SK-N-SH (cell line): ENCODE data around the gene INHBB. TPM values are rescaled to one million over a fixed set of nuclear protein-coding genes. Genes with fewer than 3 reads are reported as not detected.

Experiments
- CTCF ChIA-PET: fragments of 300-600, 350-600 bp; formaldehyde crosslinking; extraction: SDS; loops from one replicate; lab custom pipeline; 2021; lab: Yijun Ruan, JAX
- POLR2A ChIA-PET: fragments of 350-600 bp; sonication (Branson Sonifier 250); formaldehyde crosslinking; extraction: SDS; loops from one replicate; lab custom pipeline; 2020; ENCODE audit warnings: antibody characterized with exemption, inconsistent platforms; lab: Yijun Ruan, JAX
- DNase-seq: peaks from one replicate; pipeline ENCODE4 v3.0.0; 2012
- H2AFZ ChIP-seq: fragments of 200-600 bp; sonication (generic); 2 replicates; pipeline ENCODE4 v1.8.1; 2016; ENCODE audit warnings: antibody characterized with exemption, mild to moderate bottlenecking, low read depth
- H3F3A ChIP-seq: fragments of 200-600 bp; sonication (generic); replicated peaks from 2 replicates; pipeline ENCODE3; 2016; ENCODE audit warnings: antibody characterized with exemption, mild to moderate bottlenecking; ENCODE audit not compliant: insufficient read depth
- H3K27ac ChIP-seq, 2 experiments: fragments of 200-500 bp in 1 of 2; fragments of 200-600 bp in 1 of 2; sonication (Bioruptor generic) in 1 of 2; sonication (generic), shearing (Covaris generic) in 1 of 2; 2 replicates each; pipeline versions ENCODE4 v1.5.1 to v1.6.1; 2014 to 2016; ENCODE audit warnings: low read depth in 2 of 2, inconsistent platforms in 1 of 2, low read length in 1 of 2, mild to moderate bottlenecking in 1 of 2, mixed read lengths in 1 of 2
- H3K27me3 ChIP-seq: fragments of 200-600 bp; sonication (generic), shearing (Covaris generic); 2 replicates; pipeline ENCODE4 v1.6.1; 2016; ENCODE audit warnings: mixed run types; ENCODE audit not compliant: insufficient read depth
- H3K36me3 ChIP-seq, 2 experiments: fragments of 200-500 bp in 1 of 2; fragments of 200-600 bp in 1 of 2; sonication (Bioruptor generic) in 1 of 2; sonication (generic) in 1 of 2; replicated peaks in 1 of 2; 2 replicates each; pipeline versions ENCODE3 to v1.5.1; 2014 to 2016; ENCODE audit warnings: low read length in 1 of 2, mild to moderate bottlenecking in 1 of 2; ENCODE audit not compliant: insufficient read depth in 2 of 2, control insufficient read depth in 1 of 2
- H3K4me1 ChIP-seq, 2 experiments: fragments of 200-500 bp in 1 of 2; fragments of 200-600 bp in 1 of 2; sonication (Bioruptor generic) in 1 of 2; sonication (generic), shearing (Covaris generic) in 1 of 2; 2 replicates each; pipeline versions ENCODE4 v1.5.1 to v1.6.1; 2014 to 2016; ENCODE audit warnings: low read depth in 1 of 2, low read length in 1 of 2, mixed run types in 1 of 2; ENCODE audit not compliant: insufficient read depth in 2 of 2, control insufficient read depth in 1 of 2
- H3K4me2 ChIP-seq: fragments of 200-600 bp; sonication (generic), shearing (Covaris generic); 2 replicates; pipeline ENCODE4 v1.6.1; 2017; ENCODE audit warnings: mixed run types
- H3K4me3 ChIP-seq, 2 experiments: fragments of 200-500 bp in 1 of 2; fragments of 200-600 bp in 1 of 2; sonication (Bioruptor generic) in 1 of 2; sonication (generic), shearing (Covaris generic) in 1 of 2; 2 replicates each; pipeline versions ENCODE4 v1.5.1 to v1.8.1; 2014 to 2016; ENCODE audit warnings: low read depth in 2 of 2, inconsistent platforms in 1 of 2, low read length in 1 of 2, mild to moderate bottlenecking in 1 of 2, mixed read lengths in 1 of 2, moderate library complexity in 1 of 2
- H3K79me2 ChIP-seq: fragments of 200-600 bp; sonication (generic); 2 replicates; pipeline ENCODE4 v1.8.1; 2017; ENCODE audit warnings: mild to moderate bottlenecking; ENCODE audit not compliant: insufficient read depth
- H3K9ac ChIP-seq: fragments of 200-600 bp; sonication (generic); 2 replicates; pipeline ENCODE4 v1.6.1; 2017; ENCODE audit warnings: mixed run types
- H3K9me2 ChIP-seq: fragments of 200-600 bp; sonication (generic); 2 replicates; pipeline ENCODE4 v1.6.1; 2017; ENCODE audit warnings: mixed run types
- H3K9me3 ChIP-seq: fragments of 200-600 bp; sonication (generic); 2 replicates; pipeline ENCODE4 v1.6.1; 2017; ENCODE audit warnings: mixed run types, mild to moderate bottlenecking, moderate library complexity
- H4K20me1 ChIP-seq: fragments of 200-600 bp; sonication (generic); 2 replicates; pipeline ENCODE4 v1.6.1; 2017; ENCODE audit warnings: mild to moderate bottlenecking, mixed run types; ENCODE audit not compliant: insufficient read depth
- ELF1 ChIP-seq: IDR thresholded peaks from 2 replicates; pipeline ENCODE4 v1.4.0; 2012
- EP300 ChIP-seq, 2 experiments: IDR thresholded peaks; 2 replicates each; pipeline versions ENCODE4 v1.4.0 to v1.6.1; 2012; ENCODE audit warnings: borderline replicate concordance in 1 of 2, low read depth in 1 of 2, low read length in 1 of 2
- EZH2phosphoT487 ChIP-seq: fragments of 200-600 bp; sonication (generic); IDR thresholded peaks from 2 replicates; pipeline ENCODE4 v1.6.1; 2017; ENCODE audit warnings: low read depth, mixed run types, mild to moderate bottlenecking, antibody characterized with exemption, moderate library complexity, borderline replicate concordance
- FOXM1 ChIP-seq: IDR thresholded peaks from 2 replicates; pipeline ENCODE4 v1.4.0; 2012; ENCODE audit warnings: low read depth, mild to moderate bottlenecking
- GATA2 ChIP-seq: sonication (generic); formaldehyde crosslinking; IDR thresholded peaks from 2 replicates; pipeline ENCODE4 v1.5.0; 2020; ENCODE audit warnings: mild to moderate bottlenecking, missing genetic modification reagents
- MEF2A ChIP-seq: IDR thresholded peaks from 2 replicates; pipeline ENCODE4 v1.4.0; 2012; ENCODE audit warnings: low read depth, borderline replicate concordance
- MXI1 ChIP-seq: IDR thresholded peaks from 2 replicates; pipeline ENCODE4 v1.6.1; 2012; ENCODE audit warnings: mild to moderate bottlenecking, low read depth, low read length, improper control_type of control experiment
- NRF1 ChIP-seq: IDR thresholded peaks from 2 replicates; pipeline ENCODE4 v1.6.1; 2012; ENCODE audit warnings: low read depth, mild to moderate bottlenecking, low read length
- SMC3 ChIP-seq: IDR thresholded peaks from 2 replicates; pipeline ENCODE4 v1.6.1; 2012; ENCODE audit warnings: low read depth, low read length, improper control_type of control experiment
- TEAD4 ChIP-seq: IDR thresholded peaks from 2 replicates; pipeline ENCODE4 v1.4.0; 2012; ENCODE audit warnings: mild to moderate bottlenecking, borderline replicate concordance; ENCODE audit not compliant: insufficient read depth
- WGBS: methylation state at CpG from one replicate; pipeline ENCODE4 v1.1.6; 2017; ENCODE audit warnings: low lambda C conversion rate; 5-methylcytosine and 5-hydroxymethylcytosine counted together
- polyA plus RNA-seq, 3 experiments: library from polyadenylated mRNA; depleted of rRNA; stranded (reverse); fragments of >200 nt; gene quantifications; 2 replicates each; pipeline ENCODE4 v1.2.3, GENCODE V29; 2012
- TF ChIP-seq, protein P1 (sequence below): IDR thresholded peaks from 2 replicates; pipeline ENCODE4 v1.6.1; 2012; ENCODE audit warnings: mild to moderate bottlenecking, low read depth, low read length, moderate library complexity
- TF ChIP-seq, protein P2 (sequence below): fragments of 150-350 bp; IDR thresholded peaks from 2 replicates; pipeline ENCODE4 v1.6.1; 2016; ENCODE audit warnings: mild to moderate bottlenecking, low read depth, low read length
- TF ChIP-seq, protein P3 (sequence below): fragments of 150-350 bp; IDR thresholded peaks from 2 replicates; pipeline ENCODE4 v1.6.1; 2017; ENCODE audit warnings: antibody characterized with exemption, low read length, low read depth, borderline replicate concordance

The INHBB gene
- polyA plus RNA-seq, 1 of the 3 experiments (the other 2 are of a cell fraction): 0.03 TPM

DNA sequence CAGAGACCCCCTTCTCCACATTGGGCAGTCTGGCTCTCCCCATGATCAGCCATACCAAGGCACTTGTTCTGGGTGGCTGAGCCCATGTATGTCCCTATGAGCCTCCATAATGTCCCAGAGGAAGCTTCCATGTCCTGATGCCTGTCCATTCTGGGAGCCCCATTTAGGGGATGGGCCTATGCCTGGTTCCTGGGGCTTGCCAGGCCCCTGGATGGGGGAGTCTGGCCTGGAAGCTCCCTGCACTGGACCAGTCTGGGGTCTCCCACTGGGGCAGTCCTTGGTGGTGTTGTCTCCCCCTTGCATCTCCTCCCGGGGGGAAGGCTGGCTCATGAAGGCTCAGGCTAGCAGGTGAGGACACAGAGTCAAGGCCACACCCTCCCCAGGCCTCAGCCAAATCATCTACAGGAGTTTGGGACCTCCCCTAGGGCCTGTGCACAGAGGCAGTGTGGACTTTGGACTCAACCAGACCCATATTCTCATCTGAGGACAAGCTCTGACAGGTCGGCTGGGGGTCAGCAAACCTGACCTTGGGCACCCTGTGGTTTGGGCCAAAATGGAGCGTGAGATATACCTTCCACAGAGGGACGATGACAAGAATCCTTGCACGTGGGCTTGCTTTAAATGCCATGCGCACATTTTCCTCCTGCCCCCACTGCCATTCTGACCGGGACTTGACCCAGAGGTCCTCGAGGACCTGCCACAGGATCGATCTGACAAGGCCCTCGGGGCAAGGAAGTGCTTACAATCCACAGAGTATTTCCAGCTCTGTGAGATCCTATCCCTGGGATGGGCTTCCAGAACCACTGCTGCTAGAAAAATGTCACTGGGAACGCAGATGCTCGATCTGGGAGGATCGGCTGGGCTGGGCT lies 38.8 kb downstream of the INHBB start:
- no peak overlapping the region for H2AFZ ChIP-seq
- no peak overlapping the region for H3K4me3 ChIP-seq
- TF ChIP-seq SMC3 (no peak), EZH2phosphoT487 (no peak), ELF1 (no peak), TEAD4 (no peak)
- TF ChIP-seq, protein P1, sequence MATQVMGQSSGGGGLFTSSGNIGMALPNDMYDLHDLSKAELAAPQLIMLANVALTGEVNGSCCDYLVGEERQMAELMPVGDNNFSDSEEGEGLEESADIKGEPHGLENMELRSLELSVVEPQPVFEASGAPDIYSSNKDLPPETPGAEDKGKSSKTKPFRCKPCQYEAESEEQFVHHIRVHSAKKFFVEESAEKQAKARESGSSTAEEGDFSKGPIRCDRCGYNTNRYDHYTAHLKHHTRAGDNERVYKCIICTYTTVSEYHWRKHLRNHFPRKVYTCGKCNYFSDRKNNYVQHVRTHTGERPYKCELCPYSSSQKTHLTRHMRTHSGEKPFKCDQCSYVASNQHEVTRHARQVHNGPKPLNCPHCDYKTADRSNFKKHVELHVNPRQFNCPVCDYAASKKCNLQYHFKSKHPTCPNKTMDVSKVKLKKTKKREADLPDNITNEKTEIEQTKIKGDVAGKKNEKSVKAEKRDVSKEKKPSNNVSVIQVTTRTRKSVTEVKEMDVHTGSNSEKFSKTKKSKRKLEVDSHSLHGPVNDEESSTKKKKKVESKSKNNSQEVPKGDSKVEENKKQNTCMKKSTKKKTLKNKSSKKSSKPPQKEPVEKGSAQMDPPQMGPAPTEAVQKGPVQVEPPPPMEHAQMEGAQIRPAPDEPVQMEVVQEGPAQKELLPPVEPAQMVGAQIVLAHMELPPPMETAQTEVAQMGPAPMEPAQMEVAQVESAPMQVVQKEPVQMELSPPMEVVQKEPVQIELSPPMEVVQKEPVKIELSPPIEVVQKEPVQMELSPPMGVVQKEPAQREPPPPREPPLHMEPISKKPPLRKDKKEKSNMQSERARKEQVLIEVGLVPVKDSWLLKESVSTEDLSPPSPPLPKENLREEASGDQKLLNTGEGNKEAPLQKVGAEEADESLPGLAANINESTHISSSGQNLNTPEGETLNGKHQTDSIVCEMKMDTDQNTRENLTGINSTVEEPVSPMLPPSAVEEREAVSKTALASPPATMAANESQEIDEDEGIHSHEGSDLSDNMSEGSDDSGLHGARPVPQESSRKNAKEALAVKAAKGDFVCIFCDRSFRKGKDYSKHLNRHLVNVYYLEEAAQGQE: no peak
- no peaks in the 10 kb centered on the region; the same call in 1 of the 2 replicates for H3K27me3 ChIP-seq
- ChIA-PET CTCF (interaction anchor here (1.0 to 1.1 kb wide), 2 partner anchors 14 to 40 kb away, joined by 3 to 4 read pairs; no protein-coding TSS in a partner anchor), POLR2A (no interaction called here)
- no peak for DNase-seq
- 62% methylated on average over 9 of the region's 13 CpGs for WGBS
- no peak overlapping the region for H3K4me2 ChIP-seq
- H3K36me3 ChIP-seq: no peaks in the 10 kb centered on the region
- H3K9me2 ChIP-seq: no peaks in the 10 kb centered on the region
- no peaks in the 10 kb centered on the region for H3K79me2 ChIP-seq
- no peaks in the 10 kb centered on the region for H3K9me3 ChIP-seq
- peaks cover 0 to 3% of the 10 kb centered on the region in 2 experiments; a peak in 1 of 4 replicates for H3K4me1 ChIP-seq
- no peak overlapping the region for H3K27ac ChIP-seq
- H4K20me1 ChIP-seq: no peaks in the 10 kb centered on the region
- no peaks in the 10 kb centered on the region for H3F3A ChIP-seq
- no peak overlapping the region for H3K9ac ChIP-seq

DNA sequence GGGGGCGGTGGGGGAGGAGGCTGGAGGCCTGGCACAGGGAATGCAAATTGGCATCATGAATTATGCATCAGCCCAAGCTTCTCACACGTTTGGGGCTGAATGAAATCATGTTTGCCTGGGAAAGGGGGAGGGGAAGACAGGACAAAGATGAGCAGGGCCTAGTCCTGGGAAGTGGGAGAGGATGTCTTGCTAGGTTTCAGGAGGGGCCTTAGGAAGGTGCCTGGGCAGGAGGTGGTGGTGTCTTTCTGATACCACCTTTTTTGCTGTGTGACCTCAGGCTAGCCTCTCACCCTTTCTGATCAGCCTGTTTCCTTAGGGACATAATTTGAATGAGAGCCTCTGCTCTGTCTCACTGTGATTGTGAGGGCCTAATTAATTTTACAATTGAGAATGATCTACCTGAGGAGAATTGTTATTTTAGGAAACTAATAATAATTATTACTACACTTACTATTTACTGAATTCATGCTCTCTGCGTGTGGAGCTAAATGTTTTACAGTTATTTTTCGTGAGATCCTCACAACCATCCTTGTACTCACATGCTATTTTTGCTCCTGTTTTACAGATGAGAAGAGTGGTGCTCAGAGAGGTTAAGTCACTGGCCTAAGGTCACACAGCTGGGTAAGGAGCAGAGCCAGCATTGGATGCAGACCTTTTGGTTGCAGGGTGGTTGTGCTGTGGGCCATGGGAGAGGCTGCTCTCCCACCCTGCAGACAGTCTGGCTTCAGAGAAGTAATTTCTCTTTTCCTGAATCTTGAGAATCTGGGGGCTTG lies 39.6 kb downstream of the INHBB start:
- CTCF ChIA-PET: interaction anchor here (1.0 kb wide), 1 partner anchor 13 kb away, joined by 3 read pairs; no protein-coding TSS in a partner anchor
- no peaks in the 10 kb centered on the region for H3K9me2 ChIP-seq
- H3K27me3 ChIP-seq: no peaks in the 10 kb centered on the region; the same call in 1 of the 2 replicates
- H3K36me3 ChIP-seq: no peaks in the 10 kb centered on the region
- H3K9me3 ChIP-seq: no peaks in the 10 kb centered on the region
- POLR2A ChIA-PET: no interaction called here
- no peak overlapping the region for H3K27ac ChIP-seq
- no peak overlapping the region for H2AFZ ChIP-seq
- no peaks in the 10 kb centered on the region for H3K79me2 ChIP-seq
- no peak for DNase-seq
- TF ChIP-seq, protein P2, sequence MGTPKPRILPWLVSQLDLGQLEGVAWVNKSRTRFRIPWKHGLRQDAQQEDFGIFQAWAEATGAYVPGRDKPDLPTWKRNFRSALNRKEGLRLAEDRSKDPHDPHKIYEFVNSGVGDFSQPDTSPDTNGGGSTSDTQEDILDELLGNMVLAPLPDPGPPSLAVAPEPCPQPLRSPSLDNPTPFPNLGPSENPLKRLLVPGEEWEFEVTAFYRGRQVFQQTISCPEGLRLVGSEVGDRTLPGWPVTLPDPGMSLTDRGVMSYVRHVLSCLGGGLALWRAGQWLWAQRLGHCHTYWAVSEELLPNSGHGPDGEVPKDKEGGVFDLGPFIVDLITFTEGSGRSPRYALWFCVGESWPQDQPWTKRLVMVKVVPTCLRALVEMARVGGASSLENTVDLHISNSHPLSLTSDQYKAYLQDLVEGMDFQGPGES: no peak
- TF ChIP-seq, protein P3, sequence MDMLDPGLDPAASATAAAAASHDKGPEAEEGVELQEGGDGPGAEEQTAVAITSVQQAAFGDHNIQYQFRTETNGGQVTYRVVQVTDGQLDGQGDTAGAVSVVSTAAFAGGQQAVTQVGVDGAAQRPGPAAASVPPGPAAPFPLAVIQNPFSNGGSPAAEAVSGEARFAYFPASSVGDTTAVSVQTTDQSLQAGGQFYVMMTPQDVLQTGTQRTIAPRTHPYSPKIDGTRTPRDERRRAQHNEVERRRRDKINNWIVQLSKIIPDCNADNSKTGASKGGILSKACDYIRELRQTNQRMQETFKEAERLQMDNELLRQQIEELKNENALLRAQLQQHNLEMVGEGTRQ: no peak
- TF ChIP-seq NRF1 (no peak), TEAD4 (no peak), SMC3 (no peak), MEF2A (no peak), FOXM1 (no peak), MXI1 (no peak), EP300 (IDR thresholded peaks at IDR 0.05; ENCODE audit: borderline replicate concordance in 1 of 2, low read depth in 1 of 2, low read length in 1 of 2) (no peak), GATA2 (CRISPR knock-in tag) (no peak)
- no peak overlapping the region for H3K9ac ChIP-seq
- H3F3A ChIP-seq: no peaks in the 10 kb centered on the region
- no peak overlapping the region for H3K4me2 ChIP-seq
- no peak overlapping the region for H3K4me3 ChIP-seq
- peaks cover 0 to 3% of the 10 kb centered on the region in 2 experiments; a peak in 1 of 4 replicates for H3K4me1 ChIP-seq
- H4K20me1 ChIP-seq: no peaks in the 10 kb centered on the region
- WGBS: 27% methylated on average over 4 of the region's 4 CpGs
